SJSA1 (cell line): ENCODE results near the gene TCF7L1. TPM values are rescaled to one million over a fixed set of nuclear protein-coding genes. Genes with fewer than 3 reads are reported as not detected.

Experiments
- DNase-seq, 2 experiments: peaks; one replicate each; pipeline ENCODE4 v3.0.0-alpha.2; 2015 to 2020; ENCODE audit warnings: low spot score in 2 of 2, low read depth in 1 of 2
- H3K27ac ChIP-seq: fragments of 250-450 bp; sonication (Bioruptor Pico); 2 replicates; pipeline ENCODE4 v1.5.1; 2020; ENCODE audit warnings: mild to moderate bottlenecking, moderate library complexity
- H3K27me3 ChIP-seq: fragments of 250-450 bp; sonication (Bioruptor Pico); replicated peaks from 2 replicates; pipeline ENCODE4 v1.5.1; 2020; ENCODE audit warnings: mild to moderate bottlenecking, moderate library complexity
- H3K36me3 ChIP-seq: fragments of 250-450 bp; sonication (Bioruptor Pico); 2 replicates; pipeline ENCODE4 v1.5.1; 2020; ENCODE audit warnings: mild to moderate bottlenecking
- H3K4me1 ChIP-seq: fragments of 250-450 bp; sonication (Bioruptor Pico); replicated peaks from 2 replicates; pipeline ENCODE4 v1.6.1; 2021; ENCODE audit warnings: mild to moderate bottlenecking
- H3K4me3 ChIP-seq: fragments of 250-450 bp; sonication (Bioruptor Pico); 2 replicates; pipeline ENCODE4 v1.5.1; 2020; ENCODE audit warnings: mild to moderate bottlenecking
- H3K9me3 ChIP-seq: fragments of 250-450 bp; sonication (Bioruptor Pico); replicated peaks from 2 replicates; pipeline ENCODE4 v1.5.1; 2020; ENCODE audit warnings: mild to moderate bottlenecking
- total RNA-seq: library from RNA; depleted of rRNA; stranded (reverse); fragments of >200 nt; shearing (Covaris generic); gene quantifications from 2 replicates; pipeline ENCODE4 v1.2.3, GENCODE V29; 2014

Gene TCF7L1
- total RNA-seq, 1 experiment from 2014 or later: 0.68 TPM

DNA sequence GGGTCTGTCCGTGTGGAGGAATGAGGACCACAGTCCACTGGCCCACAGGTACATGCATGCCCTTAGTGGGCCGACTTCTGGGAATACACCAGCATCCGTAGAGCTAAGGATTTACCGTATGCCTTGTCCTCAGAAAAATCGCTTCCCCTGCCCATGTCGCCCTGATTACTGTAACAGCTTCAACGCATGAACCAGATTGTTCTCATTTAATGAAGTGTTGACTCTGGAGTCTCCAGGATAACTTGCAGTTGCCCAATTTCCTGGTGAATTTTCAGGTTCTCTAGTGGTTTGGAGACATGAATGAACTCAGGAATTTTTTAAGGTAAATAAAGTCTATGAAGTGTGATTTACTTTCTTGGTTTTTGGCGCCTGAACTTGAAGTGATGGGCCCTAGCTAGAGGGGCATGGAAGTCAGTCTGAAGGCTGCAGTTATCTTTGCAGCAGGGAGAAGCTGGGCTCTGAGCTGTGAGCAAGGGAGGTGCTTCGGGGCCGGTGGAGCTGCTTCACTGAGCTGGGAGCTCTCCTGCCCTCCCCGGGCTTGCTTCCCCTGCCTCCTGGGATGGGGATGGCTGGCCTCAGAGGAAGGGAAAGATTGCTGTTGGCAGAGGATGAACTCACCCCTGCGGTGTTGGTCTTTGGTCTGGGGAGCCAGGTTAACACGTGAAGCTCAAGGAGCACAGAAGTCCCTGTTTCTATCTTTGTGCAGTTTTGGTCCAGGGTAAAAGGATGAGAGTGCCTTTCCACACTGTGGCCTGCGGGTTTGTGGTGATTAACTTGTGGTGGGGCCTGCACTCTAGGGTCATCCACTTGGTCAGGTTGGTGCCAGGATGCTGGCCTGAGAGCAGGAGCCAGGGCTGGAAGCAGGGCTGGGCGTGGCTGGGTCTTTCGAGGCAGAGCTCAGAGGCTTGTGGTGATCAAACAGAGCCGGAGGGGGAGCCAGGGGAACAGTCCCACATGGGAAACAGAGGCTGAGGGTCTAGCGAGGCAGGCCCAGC, 28.1 kb downstream of the TCF7L1 start:
- H3K36me3 ChIP-seq: no peaks in the 10 kb centered on the region
- peaks cover 11% of the 10 kb centered on the region for H3K4me1 ChIP-seq
- DNase-seq: no peak
- H3K27ac ChIP-seq: no peak overlapping the region
- no peaks in the 10 kb centered on the region; the same call in 1 of the 2 replicates for H3K9me3 ChIP-seq
- H3K27me3 ChIP-seq: no peaks in the 10 kb centered on the region
- no peak overlapping the region for H3K4me3 ChIP-seq

DNA sequence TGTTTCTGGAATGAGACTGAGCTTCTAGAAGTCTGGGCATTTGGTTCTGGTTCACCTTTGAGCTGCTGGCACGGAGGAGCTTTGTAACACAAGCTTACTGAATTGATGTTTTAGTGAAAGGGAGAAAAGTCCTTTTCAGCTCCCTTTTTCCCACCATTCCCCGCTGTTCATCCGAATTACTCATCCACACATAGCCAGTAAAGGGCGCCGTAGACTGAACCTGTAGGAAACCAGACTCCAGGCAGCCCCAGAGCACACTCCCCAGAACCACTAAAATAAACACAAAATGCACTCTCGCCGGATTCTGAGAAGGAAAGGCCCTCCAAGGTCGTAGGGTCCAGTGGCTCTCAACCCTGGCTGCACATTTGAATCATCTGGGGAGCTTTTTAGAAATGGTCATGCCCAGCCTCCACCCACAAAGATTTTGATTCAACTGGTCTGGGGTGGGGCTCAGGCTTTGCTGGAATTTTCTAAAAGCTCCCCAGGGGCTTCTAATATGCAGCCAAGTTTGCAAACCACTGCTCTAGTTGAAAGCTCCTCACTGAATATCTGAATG, 29.6 kb downstream of the TCF7L1 start:
- Histone ChIP-seq H3K4me1 (peaks cover 11% of the 10 kb centered on the region), H3K27ac (no peak overlapping the region), H3K9me3 (no peaks in the 10 kb centered on the region; the same call in 1 of the 2 replicates), H3K4me3 (no peak overlapping the region), H3K27me3 (no peaks in the 10 kb centered on the region), H3K36me3 (no peaks in the 10 kb centered on the region)
- DNase-seq: peak in 1 of 2 experiments; percentile 28

DNA sequence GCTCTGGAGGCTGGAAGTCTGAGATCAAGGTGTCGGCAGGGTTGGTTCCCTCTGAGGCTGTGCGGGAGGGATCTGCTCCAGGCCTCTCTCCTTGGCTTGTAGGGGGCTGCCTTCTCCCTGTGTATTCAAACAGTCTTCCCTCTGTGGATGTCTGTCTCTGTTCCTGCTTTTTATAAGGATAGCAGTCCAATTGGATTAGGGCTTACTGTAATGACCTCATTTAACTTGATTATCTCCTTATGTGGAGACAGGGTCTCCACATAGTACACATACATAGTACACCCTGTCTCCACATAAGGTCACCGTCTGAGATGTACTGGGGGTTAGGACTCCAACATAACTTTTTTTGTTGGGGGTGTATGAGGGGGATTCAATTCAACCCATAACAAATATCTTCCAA, 30.5 kb downstream of the TCF7L1 start:
- H3K27me3 ChIP-seq: no peaks in the 10 kb centered on the region
- no peak overlapping the region for H3K4me3 ChIP-seq
- H3K9me3 ChIP-seq: no peaks in the 10 kb centered on the region; the same call in 1 of the 2 replicates
- no peak for DNase-seq
- H3K36me3 ChIP-seq: no peaks in the 10 kb centered on the region
- H3K4me1 ChIP-seq: peaks cover 11% of the 10 kb centered on the region
- no peak overlapping the region for H3K27ac ChIP-seq

DNA sequence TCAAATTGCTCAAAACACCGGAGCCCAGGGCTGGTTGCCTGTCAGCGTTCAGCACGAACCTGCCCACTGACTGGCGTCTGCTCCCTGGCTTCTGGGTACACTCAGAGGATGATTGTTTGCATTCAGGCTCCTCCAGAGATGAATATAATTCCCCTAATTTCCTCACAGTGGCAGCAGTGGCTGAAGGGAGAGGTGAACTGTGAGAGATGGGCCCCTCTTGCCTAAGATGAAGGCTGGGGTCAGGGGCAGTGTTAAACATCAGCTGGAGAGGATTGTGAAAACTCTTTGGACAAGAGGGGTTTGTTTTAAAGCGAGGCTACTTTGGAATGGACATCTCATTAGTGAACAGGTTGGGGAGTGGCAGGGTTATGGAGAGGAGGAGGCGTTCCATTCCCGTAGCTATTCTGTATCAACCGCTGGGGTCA, 31.0 kb downstream of the TCF7L1 start:
- no peak for DNase-seq
- Histone ChIP-seq H3K27ac (no peak overlapping the region), H3K36me3 (no peaks in the 10 kb centered on the region), H3K9me3 (no peaks in the 10 kb centered on the region; the same call in 1 of the 2 replicates), H3K4me1 (peaks cover 11% of the 10 kb centered on the region), H3K4me3 (no peak overlapping the region), H3K27me3 (no peaks in the 10 kb centered on the region)

DNA sequence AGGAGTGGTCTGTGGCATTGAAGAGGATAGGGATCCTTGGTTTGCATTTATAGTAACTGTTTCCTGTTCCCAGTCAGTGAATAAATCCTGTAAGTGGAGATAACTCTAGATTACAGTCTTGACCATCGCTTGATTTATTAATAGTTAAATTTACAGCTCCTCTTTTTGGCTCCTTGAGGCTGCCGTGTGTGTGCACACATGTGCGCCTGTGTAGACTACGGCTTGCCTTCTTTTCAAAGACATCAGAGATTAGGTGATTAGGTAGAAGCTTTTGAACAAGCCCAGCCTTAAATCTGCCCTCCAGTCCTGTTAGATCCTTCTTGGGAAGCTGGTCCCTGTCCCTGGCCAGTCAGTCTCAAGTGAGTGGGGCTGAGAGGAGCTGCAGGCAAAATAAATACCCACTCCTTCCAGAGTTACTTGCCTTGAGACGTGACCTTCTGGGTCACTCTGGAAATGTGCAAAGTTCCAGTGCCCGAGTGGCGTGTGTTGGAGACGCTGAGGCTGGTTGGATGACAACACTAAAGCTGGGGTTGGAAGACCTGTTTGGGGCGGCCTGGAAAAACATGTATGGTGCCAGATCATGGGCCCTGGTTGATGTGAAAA, 32.0 kb downstream of the TCF7L1 start:
- H3K36me3 ChIP-seq: no peaks in the 10 kb centered on the region
- H3K27me3 ChIP-seq: no peaks in the 10 kb centered on the region

DNA sequence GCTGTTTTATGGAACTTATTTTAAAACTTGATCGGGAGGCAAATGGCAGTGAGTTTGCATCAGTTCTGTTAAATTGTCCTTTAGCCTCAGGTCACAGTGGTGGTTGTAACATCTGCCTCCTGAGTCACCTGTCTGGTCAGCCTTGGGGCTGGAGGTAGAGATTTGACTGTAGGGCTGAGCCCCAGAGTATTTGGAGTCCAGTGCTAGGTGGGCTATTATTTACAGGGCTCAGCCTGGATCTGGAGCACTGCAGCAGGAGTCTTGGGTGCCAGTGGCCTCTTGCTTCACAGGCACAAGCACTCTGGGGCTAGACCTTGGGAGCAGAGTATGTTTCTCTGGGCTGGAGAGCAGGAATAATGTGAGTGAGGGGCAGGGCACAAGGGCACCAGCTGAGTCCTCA, 32.8 kb downstream of the TCF7L1 start:
- H3K27me3 ChIP-seq: no peaks in the 10 kb centered on the region
- no peak overlapping the region for H3K4me3 ChIP-seq
- H3K9me3 ChIP-seq: no peaks in the 10 kb centered on the region; the same call in 1 of the 2 replicates
- H3K27ac ChIP-seq: no peak overlapping the region
- H3K4me1 ChIP-seq: peaks cover 11% of the 10 kb centered on the region
- H3K36me3 ChIP-seq: no peaks in the 10 kb centered on the region
- DNase-seq: no peak

More for the DNA sequence above, 32.0 kb downstream of the TCF7L1 start:
- Histone ChIP-seq H3K9me3 (no peaks in the 10 kb centered on the region; the same call in 1 of the 2 replicates), H3K27ac (no peak overlapping the region), H3K4me3 (no peak overlapping the region), H3K4me1 (peaks cover 11% of the 10 kb centered on the region)
- no peak for DNase-seq

GRCh38 chr2:85167479-85167878, 34.3 kb downstream of the TCF7L1 start:
- H3K9me3 ChIP-seq: no peaks in the 10 kb centered on the region; the same call in 1 of the 2 replicates
- no peak for DNase-seq
- no peaks in the 10 kb centered on the region for H3K36me3 ChIP-seq
- H3K4me1 ChIP-seq: peaks cover 8% of the 10 kb centered on the region
- H3K27me3 ChIP-seq: no peaks in the 10 kb centered on the region
- H3K27ac ChIP-seq: no peak overlapping the region
- no peak overlapping the region for H3K4me3 ChIP-seq

DNA sequence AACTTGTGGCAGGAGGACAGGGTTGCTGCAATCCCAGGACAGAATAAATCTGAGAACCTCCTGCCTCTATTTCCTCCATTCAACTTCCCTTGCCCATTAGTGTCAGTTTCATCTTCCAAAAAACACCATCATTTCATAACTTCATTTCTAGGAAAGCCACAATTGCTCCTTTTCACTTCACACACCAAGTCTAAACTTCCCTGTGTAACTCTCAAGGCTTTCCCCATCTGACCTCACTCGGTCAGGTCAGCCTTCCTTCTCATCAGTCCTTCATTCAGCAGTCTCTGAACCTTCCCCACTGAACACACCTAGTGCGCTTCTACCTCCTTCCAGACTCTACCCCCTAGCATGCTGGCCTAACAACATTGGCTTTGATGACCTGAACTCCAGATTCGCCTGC, 35.8 kb downstream of the TCF7L1 start:
- DNase-seq: no peak
- Histone ChIP-seq H3K4me3 (no peak overlapping the region), H3K27ac (no peak overlapping the region), H3K36me3 (no peaks in the 10 kb centered on the region), H3K9me3 (no peaks in the 10 kb centered on the region; the same call in 1 of the 2 replicates), H3K27me3 (no peaks in the 10 kb centered on the region), H3K4me1 (no peaks in the 10 kb centered on the region)

GRCh38 chr2:85169581-85169980, 36.4 kb downstream of the TCF7L1 start:
- Histone ChIP-seq H3K36me3 (no peaks in the 10 kb centered on the region), H3K4me1 (no peaks in the 10 kb centered on the region), H3K27ac (no peak overlapping the region), H3K9me3 (no peaks in the 10 kb centered on the region; the same call in 1 of the 2 replicates), H3K27me3 (no peaks in the 10 kb centered on the region), H3K4me3 (no peak overlapping the region)
- DNase-seq: no peak

- H3K4me1 ChIP-seq: no peaks in the 10 kb centered on the region
- H3K27me3 ChIP-seq: no peaks in the 10 kb centered on the region
- H3K9me3 ChIP-seq: no peaks in the 10 kb centered on the region
- no peak overlapping the region for H3K4me3 ChIP-seq
- DNase-seq: no peak
- H3K36me3 ChIP-seq: no peaks in the 10 kb centered on the region
- no peak overlapping the region for H3K27ac ChIP-seq
Measured at GRCh38 chr2:85170938-85171475, 37.8 kb downstream of the TCF7L1 start.

- no peaks in the 10 kb centered on the region for H3K9me3 ChIP-seq
- H3K36me3 ChIP-seq: no peaks in the 10 kb centered on the region
- H3K4me1 ChIP-seq: no peaks in the 10 kb centered on the region
- H3K4me3 ChIP-seq: no peak overlapping the region
- H3K27ac ChIP-seq: no peak overlapping the region
- no peaks in the 10 kb centered on the region for H3K27me3 ChIP-seq
- no peak for DNase-seq
Measured at GRCh38 chr2:85171916-85172315, 38.7 kb downstream of the TCF7L1 start.

- no peak for DNase-seq
- no peak overlapping the region for H3K4me3 ChIP-seq
- H3K9me3 ChIP-seq: no peaks in the 10 kb centered on the region
- H3K36me3 ChIP-seq: no peaks in the 10 kb centered on the region
- no peaks in the 10 kb centered on the region for H3K27me3 ChIP-seq
- no peak overlapping the region for H3K27ac ChIP-seq
- peaks cover 8% of the 10 kb centered on the region for H3K4me1 ChIP-seq
Measured at GRCh38 chr2:85173909-85174308, 40.7 kb downstream of the TCF7L1 start.

DNA sequence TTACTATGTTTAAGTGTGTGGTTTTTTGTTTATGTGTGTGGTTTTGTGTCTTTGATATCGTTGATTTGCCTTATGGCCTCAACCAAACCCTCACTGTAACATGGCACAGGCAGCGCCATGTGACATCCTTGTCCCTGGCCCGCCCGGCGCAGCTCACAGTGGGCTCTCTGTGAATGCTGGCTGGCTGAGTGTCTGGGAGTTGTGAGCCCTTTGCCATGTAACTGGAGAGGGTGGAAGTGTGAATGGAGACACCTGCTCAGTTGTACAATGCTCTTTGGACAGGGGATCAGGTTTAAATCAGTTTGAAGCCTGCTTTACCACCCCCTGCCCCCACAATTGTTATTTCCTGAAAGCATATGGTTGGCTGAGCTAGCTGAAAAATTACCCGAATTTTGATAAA, 41.8 kb downstream of the TCF7L1 start:
- no peak for DNase-seq
- no peaks in the 10 kb centered on the region for H3K36me3 ChIP-seq
- no peak overlapping the region for H3K4me3 ChIP-seq
- no peak overlapping the region for H3K27ac ChIP-seq
- H3K4me1 ChIP-seq: peaks cover 8% of the 10 kb centered on the region
- H3K27me3 ChIP-seq: no peaks in the 10 kb centered on the region
- H3K9me3 ChIP-seq: no peaks in the 10 kb centered on the region
